ENCODE results near the gene SLC16A1. TPM values are rescaled to one million over a fixed set of nuclear protein-coding genes. Genes with fewer than 3 reads are reported as not detected.

Gene SLC16A1
- total and polyA plus RNA-seq, 2 experiments from 2014 or later: 97.5 to 178 TPM

DNA sequence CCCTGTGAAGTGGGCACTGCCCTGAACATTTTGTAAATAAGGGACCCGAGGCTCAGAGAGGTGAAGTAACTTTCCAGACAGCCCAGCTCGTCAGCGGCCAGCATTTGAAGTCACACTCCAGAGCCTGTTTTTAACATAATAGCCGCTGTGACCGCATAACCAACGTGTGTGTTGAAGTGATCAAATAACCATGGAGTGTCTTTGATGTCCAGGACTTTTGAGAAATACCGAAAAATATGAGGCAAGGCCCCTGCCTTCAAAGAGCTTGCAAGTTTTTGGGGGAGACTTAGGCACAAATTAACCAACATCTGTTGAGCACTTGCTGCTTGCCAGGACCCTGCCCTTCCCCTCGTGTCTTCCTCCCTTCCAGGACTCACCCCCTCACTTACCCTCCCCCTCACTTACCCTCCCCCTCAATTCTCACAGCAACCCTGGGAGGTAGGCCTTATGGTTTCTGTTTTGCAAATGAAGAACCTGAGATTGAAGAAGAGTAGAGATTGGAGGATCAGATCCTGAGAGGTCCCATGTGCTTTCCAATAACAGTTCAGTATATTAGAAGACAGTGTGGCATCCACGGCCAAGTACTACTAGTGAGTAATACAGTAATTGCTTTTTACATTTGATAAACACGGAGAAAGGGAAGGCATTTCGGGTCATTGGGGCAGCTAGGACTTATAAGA, 1.3 kb upstream of the SLC16A1 start:
- Histone ChIP-seq H4K20me1 (ENCODE audit: insufficient read depth) (no peaks in the 10 kb centered on the region), H2AFZ (peak overlapping the region; percentile 87), H3K9me3 (ENCODE audit: low read depth) (no peaks in the 10 kb centered on the region), H3K4me3 (peak overlapping the region; percentile 98), H3F3A (ENCODE audit: insufficient read depth) (peaks cover 19% of the 10 kb centered on the region), H3K27me3 (replicated peaks; ENCODE audit: insufficient read depth) (no peaks in the 10 kb centered on the region), H3K27ac (peak overlapping the region; percentile 96), H3K9me2 (ENCODE audit: insufficient read depth) (no peaks in the 10 kb centered on the region), H3K79me2 (ENCODE audit: insufficient read depth) (peaks cover 98% of the 10 kb centered on the region), H3K4me1 (ENCODE audit: insufficient read depth) (peaks cover 30% of the 10 kb centered on the region), H3K9ac (peak overlapping the region; percentile 97), H3K36me3 (ENCODE audit: low read depth) (peaks cover 15% of the 10 kb centered on the region), H3K4me2 (ENCODE audit: unreplicated experiment) (peak overlapping the region; percentile 94)
- in situ Hi-C loops (cut with MboI): no loop called here
- TF ChIP-seq EZH2phosphoT487 (IDR thresholded peaks at IDR 0.05; ENCODE audit: insufficient read depth, low read depth) (no peak), EZH2 (IDR thresholded peaks at IDR 0.05; ENCODE audit: insufficient read depth, poor library complexity, severe bottlenecking) (no peak)
- DNase-seq: peak; percentile 94
- 0 to 3% methylated on average over 11 of the region's 11 CpGs for WGBS, 2 experiments (ENCODE audit: low coverage in 1 of 2, low lambda C conversion rate in 2 of 2, missing lambda C conversion rate in 2 of 2)

DNA sequence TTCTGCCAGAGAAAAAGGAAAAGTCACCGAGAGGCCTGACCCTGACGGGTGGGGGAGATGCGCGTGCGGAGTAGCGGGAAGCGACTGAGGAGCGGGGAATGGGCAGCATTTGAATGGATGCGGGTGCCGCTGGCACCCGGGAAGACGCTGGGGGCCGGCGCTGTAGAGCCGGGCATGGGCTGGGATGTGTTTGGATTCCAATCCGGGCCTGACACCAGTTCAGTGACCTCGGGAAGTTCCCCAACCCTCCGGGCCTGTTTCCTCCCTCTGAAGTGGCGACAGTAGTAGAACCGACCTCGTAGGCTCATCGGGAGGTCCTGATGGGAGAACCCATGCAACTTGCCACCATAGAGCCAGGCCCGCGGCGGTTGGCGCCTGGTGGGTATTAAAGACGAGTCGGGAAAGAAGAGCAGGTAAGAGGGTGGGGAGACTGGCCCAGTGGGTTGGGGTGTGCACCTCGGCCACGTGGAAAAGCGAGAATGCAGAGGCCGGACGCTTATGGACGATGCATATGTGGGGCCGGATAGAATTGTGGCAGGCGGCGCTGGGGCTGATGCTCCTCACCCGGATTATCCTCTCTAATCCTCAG, 642 bp upstream of the SLC16A1 start:
- Histone ChIP-seq H3K9me2 (ENCODE audit: insufficient read depth) (no peaks in the 10 kb centered on the region), H3K9me3 (ENCODE audit: low read depth) (no peaks in the 10 kb centered on the region), H3K27ac (peak overlapping the region; percentile 96), H3K79me2 (ENCODE audit: insufficient read depth) (peaks cover 98% of the 10 kb centered on the region), H3K36me3 (ENCODE audit: low read depth) (peaks cover 11% of the 10 kb centered on the region), H3K4me2 (ENCODE audit: unreplicated experiment) (peak overlapping the region; percentile 94), H3K4me1 (ENCODE audit: insufficient read depth) (peaks cover 30% of the 10 kb centered on the region), H2AFZ (peak overlapping the region; percentile 87), H4K20me1 (ENCODE audit: insufficient read depth) (no peaks in the 10 kb centered on the region), H3K27me3 (replicated peaks; ENCODE audit: insufficient read depth) (no peaks in the 10 kb centered on the region), H3K9ac (peak overlapping the region; percentile 97), H3F3A (ENCODE audit: insufficient read depth) (peaks cover 19% of the 10 kb centered on the region), H3K4me3 (peak overlapping the region; percentile 98)
- in situ Hi-C loops (cut with MboI): no loop called here
- DNase-seq: no peak
- TF ChIP-seq EZH2 (IDR thresholded peaks at IDR 0.05; ENCODE audit: insufficient read depth, poor library complexity, severe bottlenecking) (no peak), EZH2phosphoT487 (IDR thresholded peaks at IDR 0.05; ENCODE audit: insufficient read depth, low read depth) (no peak)
- 0% methylated on average over 32 to 37 of the region's 38 CpGs for WGBS, 2 experiments (ENCODE audit: low coverage in 1 of 2, low lambda C conversion rate in 2 of 2, missing lambda C conversion rate in 2 of 2)

DNA sequence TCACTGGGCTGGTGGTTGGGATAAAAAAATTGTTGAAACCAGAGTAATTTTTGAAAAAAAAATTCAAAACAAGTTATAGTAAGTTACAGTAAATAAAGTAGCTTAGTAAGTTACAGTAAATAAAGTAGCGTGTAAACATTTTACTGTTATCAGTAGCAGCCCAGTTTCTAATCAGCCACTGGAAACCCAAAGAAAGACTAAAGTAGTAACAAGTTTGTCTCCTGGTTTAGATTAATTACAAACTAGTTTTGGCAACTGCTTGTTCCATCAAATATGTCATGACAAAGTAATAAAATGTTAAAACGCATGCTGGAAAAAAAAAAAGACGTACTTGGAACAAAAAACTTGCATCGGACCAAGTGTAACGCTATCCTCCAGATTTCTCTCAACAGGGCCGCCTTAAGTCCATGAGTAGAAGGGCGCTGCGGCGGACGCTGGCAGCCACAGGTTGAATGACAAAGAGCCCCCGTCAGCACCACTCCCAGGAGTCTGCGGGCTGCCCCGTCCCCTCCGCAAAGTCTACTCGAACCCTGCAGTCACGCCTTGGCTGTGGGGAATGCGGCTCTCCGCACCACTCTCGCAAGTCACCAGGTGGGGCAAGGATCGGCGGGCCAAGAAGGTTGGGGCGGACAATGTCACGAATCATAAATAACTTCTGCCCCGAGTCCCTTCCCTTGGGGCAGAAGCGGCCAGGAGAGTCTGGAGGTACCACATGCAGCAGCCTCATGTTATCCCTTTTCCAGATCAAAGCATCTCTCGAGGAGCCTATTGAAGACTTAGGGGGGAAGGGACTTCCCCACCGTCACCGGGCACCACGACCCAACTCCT, 837 bp downstream of the SLC16A1 start:
- H3K4me3 ChIP-seq: peak overlapping the region; percentile 98
- H3K36me3 ChIP-seq (ENCODE audit: low read depth): no peaks in the 10 kb centered on the region
- WGBS, 2 experiments (ENCODE audit: low coverage in 1 of 2, low lambda C conversion rate in 2 of 2, missing lambda C conversion rate in 2 of 2): 1% methylated on average over 29 of the region's 29 CpGs
- DNase-seq: peak; percentile 86
- no peaks in the 10 kb centered on the region for H3K9me3 ChIP-seq (ENCODE audit: low read depth)
- peak overlapping the region; percentile 87 for H2AFZ ChIP-seq
- peaks cover 98% of the 10 kb centered on the region for H3K79me2 ChIP-seq (ENCODE audit: insufficient read depth)
- H4K20me1 ChIP-seq (ENCODE audit: insufficient read depth): no peaks in the 10 kb centered on the region; the same call in 1 of the 2 replicates
- no peak for TF ChIP-seq EZH2 (IDR thresholded peaks at IDR 0.05; ENCODE audit: insufficient read depth, poor library complexity, severe bottlenecking)
- TF ChIP-seq EZH2phosphoT487 (IDR thresholded peaks at IDR 0.05; ENCODE audit: insufficient read depth, low read depth): no peak
- peak overlapping the region; percentile 96 for H3K27ac ChIP-seq
- H3F3A ChIP-seq (ENCODE audit: insufficient read depth): peaks cover 19% of the 10 kb centered on the region
- no peaks in the 10 kb centered on the region for H3K9me2 ChIP-seq (ENCODE audit: insufficient read depth)
- in situ Hi-C loops (cut with MboI): no loop called here
- H3K27me3 ChIP-seq (replicated peaks; ENCODE audit: insufficient read depth): no peaks in the 10 kb centered on the region
- peak overlapping the region; percentile 94 for H3K4me2 ChIP-seq (ENCODE audit: unreplicated experiment)
- peaks cover 30% of the 10 kb centered on the region for H3K4me1 ChIP-seq (ENCODE audit: insufficient read depth)
- H3K9ac ChIP-seq: peak overlapping the region; percentile 97

DNA sequence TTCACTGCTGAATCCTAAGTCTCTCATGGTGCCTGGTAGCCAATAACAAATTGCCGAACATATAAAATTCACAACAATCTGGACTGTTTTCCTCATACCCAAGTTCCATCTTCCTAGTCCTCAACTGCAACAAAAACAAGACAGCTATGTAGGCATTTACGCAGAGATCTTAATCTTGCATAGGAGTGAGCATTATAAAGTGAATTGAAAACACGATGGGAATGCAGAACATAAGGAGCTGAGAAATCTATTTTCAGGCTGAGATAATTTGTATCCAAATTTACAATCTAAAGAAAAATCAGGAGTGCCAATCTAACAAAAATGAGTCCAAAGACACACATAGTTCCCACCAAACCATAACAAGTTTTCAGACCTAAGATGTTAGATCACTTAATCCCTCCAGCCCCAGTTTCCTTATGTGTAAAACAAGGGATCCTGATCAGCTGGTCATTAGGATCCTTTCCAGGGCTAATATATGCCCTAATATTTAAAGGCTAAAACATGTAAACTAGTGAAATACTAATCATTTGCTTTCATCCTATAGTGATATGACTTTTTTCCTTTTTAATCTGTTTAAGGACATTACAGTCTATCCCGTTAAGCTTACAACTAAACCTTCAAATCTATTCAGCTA, 1.9 kb downstream of the SLC16A1 start:
- no peaks in the 10 kb centered on the region for H3K9me2 ChIP-seq (ENCODE audit: insufficient read depth)
- peak overlapping the region; percentile 94 for H3K4me2 ChIP-seq (ENCODE audit: unreplicated experiment)
- DNase-seq: peak; percentile 32
- H3K4me1 ChIP-seq (ENCODE audit: insufficient read depth): peaks cover 27% of the 10 kb centered on the region
- peak overlapping the region; percentile 97 for H3K9ac ChIP-seq
- peaks cover 98% of the 10 kb centered on the region for H3K79me2 ChIP-seq (ENCODE audit: insufficient read depth)
- TF ChIP-seq EZH2 (IDR thresholded peaks at IDR 0.05; ENCODE audit: insufficient read depth, poor library complexity, severe bottlenecking) (no peak), EZH2phosphoT487 (IDR thresholded peaks at IDR 0.05; ENCODE audit: insufficient read depth, low read depth) (no peak)
- peak overlapping the region; percentile 96 for H3K27ac ChIP-seq
- no peak overlapping the region for H2AFZ ChIP-seq
- H3K27me3 ChIP-seq (replicated peaks; ENCODE audit: insufficient read depth): no peaks in the 10 kb centered on the region
- H3F3A ChIP-seq (ENCODE audit: insufficient read depth): peaks cover 19% of the 10 kb centered on the region
- no peaks in the 10 kb centered on the region for H3K9me3 ChIP-seq (ENCODE audit: low read depth)
- H3K36me3 ChIP-seq (ENCODE audit: low read depth): no peaks in the 10 kb centered on the region
- H4K20me1 ChIP-seq (ENCODE audit: insufficient read depth): no peaks in the 10 kb centered on the region; the same call in 1 of the 2 replicates
- WGBS, 2 experiments (ENCODE audit: low coverage in 1 of 2, low lambda C conversion rate in 2 of 2, missing lambda C conversion rate in 2 of 2): 82 to 85% methylated on average over 4 of the region's 4 CpGs
- H3K4me3 ChIP-seq: peak overlapping the region; percentile 98
- in situ Hi-C loops (cut with MboI): no loop called here

Data from GM23248 (cell line).